Renal pelvis (tissue), 4 donors: ENCODE results near the gene CAPZB. TPM values are rescaled to one million over a fixed set of nuclear protein-coding genes. Genes with fewer than 3 reads are reported as not detected.

ENCODE experiments used
- DNase-seq: peaks from one replicate; pipeline ENCODE4 v3.0.0-alpha.2; 2013
- polyA plus RNA-seq, 3 donors: library from polyadenylated mRNA; unstranded; fragments of 120-200 nt; gene quantifications; one replicate each; pipeline ENCODE4 v1.2.1, GENCODE V29; 2013; ENCODE audit not compliant: insufficient read length in 3 of 3

The CAPZB gene
- polyA plus RNA-seq, 3 donors = 225 to 275 (median 245) TPM

DNA sequence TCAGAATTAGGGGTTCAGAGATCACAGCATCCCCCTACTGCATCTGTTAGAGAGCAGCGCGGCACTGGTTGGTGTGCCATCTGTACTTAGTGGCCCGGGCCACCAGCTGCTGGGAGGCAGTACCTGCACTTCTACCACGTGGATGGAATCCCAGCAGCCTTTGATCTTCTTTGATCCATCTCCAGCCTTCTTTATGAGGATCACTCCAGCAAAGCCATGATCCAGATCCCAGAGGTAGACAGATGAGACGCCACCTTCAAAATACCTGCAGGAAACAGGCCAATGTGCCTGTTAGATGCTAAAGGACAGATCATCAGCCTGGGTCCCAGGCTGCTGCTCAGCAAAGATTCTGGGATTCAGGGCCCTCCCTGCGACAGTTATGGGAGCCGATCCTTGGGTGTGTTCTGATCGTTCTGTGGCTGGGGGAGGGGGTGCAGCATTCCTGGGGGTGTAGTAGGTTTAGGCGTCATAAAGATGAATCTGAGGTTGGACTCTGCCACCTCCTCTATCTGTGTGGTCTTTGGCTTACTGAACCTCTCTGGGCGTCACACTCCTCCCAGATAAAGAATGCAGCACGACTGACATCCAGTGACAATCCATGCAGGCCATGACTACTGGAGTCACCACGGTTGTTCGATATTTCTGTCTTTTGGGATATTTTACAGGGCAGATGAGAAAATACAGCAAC, 127.9 kb downstream of the CAPZB start:
- no peak for DNase-seq

DNA sequence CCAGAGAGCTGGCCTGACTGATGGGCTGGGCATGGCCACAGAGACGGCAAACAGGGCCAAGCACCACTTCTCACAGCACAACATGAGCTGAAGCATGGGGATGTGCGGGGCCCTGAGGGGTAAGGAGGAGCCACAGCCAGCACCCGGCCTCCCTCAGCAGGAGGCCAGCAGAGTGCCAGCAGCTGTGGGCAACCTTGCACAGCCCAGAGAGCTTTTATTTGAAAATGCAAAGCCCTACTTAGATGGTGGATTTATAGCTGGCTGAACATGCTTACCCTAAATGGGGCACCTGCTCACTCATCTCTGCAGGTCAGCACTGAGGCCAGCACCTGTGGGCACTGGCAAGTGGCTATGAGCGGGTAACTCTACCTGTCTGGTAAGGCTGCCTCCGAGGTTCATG, 129.1 kb downstream of the CAPZB start:
- DNase-seq = no peak

DNA sequence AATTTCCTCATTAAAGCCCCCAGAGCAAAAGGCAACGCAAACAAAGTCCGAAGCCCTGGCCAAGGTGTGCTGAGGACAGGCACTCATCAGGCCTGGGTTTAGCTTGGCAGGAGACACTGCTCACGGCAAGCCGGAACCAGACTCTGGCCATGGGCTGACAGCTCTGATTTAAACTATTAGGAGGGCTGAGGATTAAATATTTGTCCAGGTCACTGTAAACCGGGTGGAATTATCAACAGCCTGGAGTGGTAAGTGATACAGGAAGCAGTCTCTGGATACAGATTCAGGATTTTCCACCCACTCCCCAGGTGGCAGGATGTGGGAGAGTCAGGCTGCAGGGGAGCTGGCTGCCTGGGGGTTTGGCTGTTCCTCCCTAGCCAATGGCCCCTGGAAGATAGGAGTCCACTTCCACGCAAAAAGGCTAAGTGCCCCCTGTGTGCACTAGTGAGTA, 130.8 kb downstream of the CAPZB start:
- DNase-seq = no peak

DNA sequence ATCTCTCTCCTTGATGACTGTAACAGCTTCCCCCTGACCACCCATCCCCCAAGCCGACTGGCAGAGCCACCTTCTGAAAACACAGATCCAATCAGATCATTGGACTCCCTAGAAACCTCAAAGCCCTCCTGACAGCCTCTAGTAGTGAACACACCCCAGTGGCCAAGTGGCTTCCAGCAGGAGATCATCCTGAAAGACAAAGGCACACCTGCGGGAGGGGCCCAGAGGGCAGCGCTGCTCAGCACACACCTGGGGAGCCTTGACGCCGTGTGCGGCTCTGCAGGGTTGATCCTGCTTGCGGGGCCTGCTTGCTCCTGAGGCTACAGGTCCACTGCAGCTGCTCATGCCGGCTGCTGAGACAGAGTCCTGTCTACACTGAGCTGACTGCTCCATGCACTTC, 131.7 kb downstream of the CAPZB start:
- no peak for DNase-seq

DNA sequence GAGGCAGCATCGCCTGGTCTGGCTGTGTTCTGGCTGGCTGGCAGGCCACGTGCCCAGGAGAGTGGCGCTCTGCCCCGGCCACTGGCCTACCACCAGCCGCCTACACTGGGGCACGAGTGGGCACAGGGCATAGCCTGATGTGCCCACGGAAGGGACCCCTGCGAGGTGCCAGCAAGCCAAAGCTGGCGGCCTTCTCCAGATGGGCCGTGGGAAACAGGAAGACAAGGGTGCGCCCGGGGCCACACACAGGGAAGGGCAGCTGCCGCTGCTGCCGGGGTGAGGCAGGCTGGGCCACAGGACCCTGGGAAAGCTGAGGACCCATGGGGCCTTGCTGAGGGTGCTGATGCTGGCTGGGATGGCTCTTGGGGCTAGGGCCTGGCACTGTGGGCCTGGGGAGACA, 132.5 kb downstream of the CAPZB start:
- no peak for DNase-seq

DNA sequence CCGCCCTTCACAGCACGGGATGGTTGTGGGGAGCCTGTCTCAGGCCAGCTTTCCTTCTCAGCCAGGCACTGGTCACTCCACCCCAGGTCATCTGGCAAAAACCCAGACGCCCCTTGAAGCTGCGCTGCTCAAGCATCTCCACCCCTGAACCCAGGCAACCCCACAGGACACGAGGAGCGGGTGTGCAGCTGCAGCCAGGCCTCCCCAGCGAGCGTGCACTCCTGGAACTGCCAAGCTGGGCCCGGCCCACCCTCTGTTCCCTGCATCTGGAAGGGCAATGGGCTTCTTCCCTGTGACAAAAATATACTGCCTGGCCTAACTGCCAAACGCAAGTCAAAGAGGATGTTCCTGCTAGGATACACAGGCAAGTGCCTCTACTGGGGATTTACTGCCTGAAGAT, 133.5 kb downstream of the CAPZB start:
- no peak for DNase-seq

DNA sequence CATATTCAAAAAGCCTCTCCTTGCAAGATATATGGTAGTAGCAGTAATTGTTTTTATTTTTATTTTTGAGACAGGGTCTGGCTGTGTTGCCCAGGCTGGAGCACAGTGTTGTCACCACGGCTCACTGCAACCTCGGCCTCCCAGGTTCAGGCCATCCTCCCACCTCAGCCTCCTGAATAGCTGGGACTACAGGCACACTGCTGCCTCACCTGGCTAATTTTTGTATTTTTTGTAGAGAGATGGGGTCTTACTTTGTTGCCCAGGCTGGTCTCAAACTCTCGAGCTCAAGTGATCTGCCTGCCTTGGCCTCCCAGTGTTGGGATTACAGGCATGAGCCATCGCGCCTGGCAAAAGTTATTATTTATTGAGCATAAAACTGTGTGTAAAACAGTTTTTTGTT, 134.8 kb downstream of the CAPZB start:
- no peak for DNase-seq

DNA sequence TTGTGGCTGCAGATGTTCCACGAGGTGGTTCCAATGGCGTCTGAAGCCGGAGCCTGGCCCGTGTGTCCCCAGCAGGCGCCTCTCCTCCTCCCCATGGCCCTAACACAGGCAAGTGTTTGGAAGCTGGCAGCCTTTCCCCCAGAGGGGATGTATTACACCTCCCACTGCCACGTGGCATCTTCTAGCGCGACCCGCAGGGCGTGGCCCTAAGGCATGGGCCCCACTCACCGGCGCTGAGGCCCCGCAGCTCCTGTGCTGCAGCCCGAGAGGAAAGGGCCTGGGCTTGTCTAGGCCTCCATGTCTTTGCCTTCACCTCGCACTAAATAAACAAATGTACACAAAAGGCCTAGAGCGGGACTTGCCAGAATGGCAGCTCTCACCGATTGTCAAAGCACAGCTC, 135.3 kb downstream of the CAPZB start:
- DNase-seq = no peak

DNA sequence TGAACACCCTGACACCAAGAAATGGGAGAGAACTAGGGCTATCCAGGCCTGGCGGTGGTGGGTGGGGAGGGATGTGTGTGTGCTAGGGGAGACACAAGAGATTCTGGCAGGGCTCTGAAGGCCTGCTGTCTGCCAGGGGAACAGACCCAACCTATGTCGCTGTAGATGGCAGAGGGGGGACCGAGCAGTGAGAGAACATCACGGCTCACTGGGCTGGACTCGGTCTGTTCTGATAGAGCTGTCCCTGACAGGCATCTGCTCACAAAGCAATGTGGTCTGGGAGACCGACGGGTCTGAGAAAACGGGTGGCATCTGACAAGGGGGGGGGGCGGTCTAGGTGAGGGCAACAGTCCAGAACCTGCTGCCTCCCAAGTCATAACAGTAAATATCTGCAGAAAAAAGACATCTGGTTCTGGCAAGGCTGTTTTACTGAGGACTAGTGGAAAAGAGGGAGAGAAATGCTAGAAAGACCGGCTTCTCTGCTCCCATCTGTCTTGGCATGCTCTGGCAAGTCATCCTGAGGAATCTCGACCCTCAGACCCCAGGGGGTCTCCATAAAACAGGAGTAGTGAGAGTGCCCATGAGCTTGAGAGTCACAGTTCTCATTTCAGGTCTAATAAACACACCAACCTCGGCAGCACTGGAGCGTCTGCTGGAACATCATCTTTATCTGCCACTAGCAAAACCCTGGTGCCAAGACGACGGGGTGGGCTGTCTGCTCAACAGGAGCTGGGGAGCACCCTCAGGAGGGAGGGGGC, 136.7 kb downstream of the CAPZB start:
- no peak for DNase-seq

DNA sequence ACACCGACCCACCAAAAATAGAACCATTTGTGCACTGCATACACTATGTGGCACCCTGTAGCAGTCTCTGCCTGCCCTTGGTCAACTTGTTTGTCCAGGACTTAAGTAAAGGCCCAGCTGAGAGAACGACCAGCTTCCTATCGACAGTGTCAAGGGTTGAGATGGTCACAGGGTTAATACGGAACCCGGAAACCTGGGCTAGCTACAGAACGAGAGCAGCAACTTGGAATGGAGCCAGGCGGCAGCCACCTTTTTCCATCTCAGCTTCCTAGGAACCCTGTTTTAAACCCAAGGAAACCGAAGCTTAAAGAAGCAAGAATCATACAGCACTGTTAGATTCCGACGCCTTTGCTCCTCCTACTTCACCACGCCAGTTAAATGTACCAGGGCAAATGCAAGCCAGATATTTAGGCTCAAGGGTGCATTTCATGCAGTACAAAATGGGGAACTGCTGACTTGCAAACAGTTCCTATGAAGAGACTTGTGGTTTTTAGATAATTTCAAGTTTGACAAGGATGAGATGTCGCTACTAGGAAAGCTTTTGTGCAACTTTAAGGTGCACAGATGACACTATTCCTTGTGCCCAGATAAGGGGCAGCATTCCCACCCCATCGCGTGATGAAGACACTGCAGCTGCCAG, 137.7 kb downstream of the CAPZB start:
- no peak for DNase-seq

DNA sequence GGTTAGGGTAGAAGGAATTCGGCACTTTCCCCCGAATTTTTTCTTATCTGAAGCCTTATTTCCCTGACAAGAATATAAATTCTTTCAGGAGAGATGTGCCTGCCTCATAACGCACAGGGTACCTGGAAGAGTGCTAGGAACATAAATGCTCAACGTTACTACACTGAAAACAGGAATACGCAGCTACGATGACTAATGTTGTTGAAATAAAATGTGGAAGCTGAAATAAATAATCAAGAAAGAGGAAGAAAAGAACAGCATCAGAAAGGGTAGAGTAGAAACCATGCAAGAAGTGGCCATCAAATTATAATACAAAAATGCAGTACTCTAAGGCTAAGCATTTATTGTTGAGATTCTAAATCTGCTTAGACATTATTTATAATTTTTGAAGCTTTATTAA, 139.3 kb downstream of the CAPZB start:
- no peak for DNase-seq

DNA sequence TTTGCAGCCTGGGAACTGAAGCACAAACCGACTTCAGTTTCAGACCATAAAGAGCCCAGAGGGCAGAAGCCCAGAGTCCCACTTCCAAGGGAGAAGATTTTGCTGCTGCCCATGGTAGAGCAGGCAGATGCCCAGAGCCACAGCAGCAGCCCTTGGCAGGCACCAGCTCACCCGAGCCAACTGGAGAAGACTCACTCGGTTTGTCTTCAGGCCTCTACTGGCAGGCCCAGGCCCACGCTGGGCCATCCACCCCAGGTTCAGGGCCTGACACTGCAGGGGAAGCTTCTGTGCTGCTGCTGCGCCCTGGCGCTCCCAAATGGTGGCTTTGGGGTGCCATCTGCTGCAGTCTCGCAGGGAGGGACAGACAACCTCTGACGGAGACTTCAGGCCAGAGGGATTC, 139.9 kb downstream of the CAPZB start:
- no peak for DNase-seq

DNA sequence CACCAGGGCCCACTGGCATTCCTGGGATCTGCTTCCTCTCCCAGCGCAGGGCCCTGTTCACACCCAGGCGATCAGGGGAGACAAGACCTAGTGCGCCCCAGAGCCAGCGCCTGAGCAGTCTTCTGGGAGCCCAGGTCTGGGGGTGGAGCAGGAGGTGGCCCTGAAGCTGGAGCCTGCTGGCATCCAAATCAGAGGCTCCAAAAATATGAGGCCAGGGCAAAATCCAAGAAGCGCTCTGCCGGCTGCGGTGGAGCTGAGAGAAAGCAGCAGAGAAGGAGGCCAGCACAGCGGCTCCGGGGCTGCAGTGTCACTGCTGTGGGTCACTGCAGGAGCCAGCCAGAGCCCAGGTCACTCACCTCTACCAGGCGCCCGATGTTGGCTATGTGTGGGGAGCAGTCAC, 140.5 kb downstream of the CAPZB start:
- DNase-seq = no peak

DNA sequence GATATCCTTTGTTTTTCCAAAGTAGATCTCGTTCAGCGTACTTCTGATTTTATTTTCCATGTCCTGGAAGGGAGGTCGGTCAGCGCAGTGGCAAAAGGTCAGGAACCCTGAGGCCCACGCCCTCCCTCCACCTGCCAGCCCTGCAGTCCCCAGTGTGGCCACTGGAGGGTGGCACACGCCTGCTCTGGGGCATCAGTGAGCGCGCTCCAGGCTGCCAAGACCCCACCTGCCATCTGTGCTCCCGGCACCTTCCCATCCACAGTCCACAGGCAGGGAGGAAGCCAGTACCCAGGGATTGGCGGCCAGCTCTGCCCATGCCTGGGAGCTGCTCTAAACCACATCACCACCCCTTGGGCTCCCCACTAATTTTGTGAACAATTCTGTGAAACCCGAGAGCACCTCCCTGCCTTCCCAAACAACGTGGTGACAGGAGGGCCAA, 140.9 kb downstream of the CAPZB start:
- no peak for DNase-seq

DNA sequence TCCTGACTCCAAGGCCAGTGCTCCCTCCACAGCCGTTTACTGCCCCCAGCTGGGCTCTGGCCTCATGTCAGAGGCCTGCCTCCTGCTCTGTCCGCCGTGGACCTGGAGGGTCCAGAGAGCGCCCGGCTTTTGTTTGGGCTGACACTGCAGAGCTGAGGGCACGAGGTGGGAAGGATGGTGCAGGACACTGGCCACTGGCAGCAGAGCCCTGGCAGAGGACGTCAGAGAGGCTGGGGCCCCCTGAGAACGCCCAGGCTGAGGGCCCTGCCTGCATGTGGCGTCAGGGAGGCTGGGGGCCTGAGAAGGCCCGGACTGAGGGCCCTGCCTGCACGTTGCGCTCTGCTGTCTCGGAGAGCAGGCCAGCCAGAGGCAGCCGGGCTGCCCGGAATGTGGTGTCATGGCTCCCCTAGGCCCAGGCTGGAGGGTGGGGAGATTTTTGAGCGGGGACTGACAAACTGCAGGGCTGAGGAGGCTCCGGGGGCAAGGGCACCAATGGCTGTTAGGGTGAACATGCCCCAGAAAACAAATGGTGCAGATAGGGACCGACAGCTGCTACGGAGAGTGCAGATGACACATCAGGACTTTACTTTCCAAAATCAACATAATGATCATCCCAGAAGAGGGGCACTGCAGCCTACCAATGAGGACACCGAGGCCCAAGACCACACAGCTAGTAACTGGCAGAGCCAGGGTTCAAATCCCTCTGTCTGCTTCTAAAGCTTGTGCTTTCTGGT, 141.6 kb downstream of the CAPZB start:
- DNase-seq = no peak

DNA sequence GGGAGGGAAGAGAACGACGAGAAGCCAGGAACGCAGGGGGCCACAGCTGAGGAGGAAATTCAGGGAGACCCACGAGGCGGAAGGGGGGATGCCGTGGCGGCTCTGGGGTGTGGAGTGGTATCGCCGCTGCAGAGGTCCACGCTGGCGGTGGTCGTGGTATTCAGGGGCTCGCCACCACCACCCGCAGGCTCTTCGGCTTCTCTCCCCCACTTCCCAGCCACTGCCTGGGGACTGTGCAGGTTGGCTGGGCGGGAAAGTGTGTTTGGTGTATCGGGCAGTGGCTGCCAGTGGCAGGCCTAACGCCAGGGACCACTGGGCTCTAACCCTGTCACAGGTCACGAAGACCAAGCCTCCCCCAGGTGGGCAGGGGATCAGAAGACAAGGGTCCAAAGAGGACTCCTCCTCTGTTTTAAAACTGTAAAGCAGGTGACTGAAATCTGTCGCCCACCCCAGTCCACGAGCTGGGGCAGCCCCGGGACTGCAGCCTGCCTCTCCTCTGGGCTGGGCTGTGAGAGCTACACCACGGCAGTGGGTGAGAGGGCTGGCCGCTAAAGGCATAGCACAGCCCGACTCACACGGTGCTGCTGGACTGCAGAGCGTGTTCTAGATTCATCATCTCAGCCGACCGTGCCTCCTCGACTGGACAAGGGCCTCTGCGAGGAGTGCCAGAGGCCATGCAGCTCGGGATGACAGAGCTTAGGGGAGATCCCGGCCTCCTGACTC, 142.3 kb downstream of the CAPZB start:
- no peak for DNase-seq

DNA sequence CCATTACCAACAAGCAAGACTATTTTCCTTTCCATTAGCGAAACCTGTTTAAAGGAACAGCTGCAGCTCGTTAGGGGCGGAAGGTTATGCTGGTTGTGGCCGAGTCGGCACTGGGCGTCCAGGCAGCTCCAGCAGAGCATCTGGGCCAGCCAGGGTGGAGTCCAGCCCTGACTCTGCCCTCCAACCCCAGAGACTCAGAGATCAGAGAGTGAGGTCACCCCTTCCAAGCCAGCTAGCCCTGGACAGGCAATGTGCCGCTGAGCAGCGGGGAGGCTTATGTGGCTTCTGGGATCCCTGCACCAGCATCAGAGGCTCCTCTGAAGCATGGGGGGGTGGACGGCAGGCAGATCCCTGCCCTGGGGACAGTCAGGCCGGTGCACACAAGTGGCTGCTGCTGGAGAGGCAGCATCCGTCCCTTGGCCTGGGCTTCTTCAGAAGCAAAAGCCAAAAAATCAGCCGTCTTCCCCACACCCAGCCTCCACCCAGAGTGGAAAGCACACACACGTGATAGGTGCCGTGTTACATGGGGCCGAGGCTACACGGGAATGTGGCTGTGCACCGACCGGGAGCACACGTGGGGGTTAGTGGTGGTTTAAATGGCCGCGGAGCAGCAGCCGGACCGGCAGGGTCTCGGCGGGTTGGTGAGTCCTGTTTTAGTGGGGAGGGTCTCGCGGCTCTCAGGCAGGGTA, 143.1 kb downstream of the CAPZB start:
- DNase-seq = no peak

DNA sequence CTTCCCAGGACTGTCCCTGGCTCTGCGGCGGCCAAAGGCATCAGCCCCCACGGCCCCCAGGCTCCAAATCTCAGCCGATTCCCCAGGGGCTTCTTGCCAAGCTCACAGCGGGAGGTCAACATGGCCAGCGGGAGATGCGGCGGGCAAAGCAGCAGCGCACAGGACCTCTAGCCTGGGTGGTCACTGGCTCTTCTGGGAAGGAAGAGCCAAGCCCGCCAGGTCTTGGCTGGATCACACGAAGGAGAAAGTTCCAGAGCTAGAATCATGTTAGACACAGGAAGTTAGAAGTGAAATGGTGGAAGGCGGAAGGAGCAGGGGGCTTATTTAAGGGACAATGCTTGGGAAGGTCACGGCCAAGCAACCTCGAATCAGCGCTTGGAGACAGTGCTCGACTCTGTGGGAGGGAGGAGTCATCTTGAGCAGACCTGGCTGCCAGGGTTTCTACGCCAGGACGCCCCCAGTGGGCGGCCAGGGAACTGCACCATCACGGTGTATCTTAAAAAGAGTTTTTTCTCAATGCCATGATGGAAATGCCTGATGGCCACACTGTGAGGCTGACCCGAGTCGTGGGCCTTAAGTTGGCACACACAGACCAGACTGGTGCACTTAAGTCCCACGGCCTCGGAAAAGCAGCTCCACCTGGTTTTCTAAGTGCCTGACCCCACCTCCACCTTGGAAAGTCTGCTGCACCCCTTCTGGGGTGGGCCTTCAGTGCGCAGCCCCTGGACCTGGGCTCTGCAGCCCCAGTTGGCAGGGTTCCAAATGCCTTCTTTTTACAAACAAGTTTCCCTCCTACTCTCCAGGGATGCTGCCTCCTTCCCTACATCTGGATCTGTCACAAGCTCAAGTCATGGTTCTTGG, 143.9 kb downstream of the CAPZB start:
- DNase-seq = peak; percentile 55

DNA sequence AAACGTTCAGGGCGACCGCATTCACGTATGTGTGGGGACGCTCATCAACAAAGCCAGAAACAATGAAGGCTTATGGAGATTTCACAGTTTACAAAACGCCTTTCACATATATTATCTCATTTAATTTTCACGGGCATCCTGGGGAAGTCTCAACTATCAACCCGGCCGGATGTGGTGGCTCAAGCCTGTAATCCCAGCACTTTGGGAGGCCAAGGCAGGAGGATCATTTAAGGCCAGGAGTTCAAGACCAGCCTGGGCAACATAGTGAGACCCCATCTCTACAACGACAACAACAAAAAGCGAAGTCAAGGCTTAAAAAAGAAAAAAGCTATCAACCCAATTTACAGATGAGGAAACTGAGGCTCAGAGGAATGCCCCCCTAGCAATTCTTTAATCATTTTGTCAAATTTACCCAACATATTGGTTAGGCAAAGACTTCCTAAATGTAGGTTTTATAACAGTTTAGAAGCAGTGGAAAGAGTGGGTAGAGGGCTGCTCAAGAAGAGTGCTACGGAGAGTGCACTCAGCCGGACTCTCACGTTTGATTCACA, 144.9 kb downstream of the CAPZB start:
- no peak for DNase-seq
